ENCODE measurements around the gene EHF.
"Not testable (repeated sequence)": the region's sequence is repeated elsewhere in the genome, so short reads cannot be mapped to it uniquely, and the experiment has no call there.

EHF gene

GRCh38 chr11:34620820-34621792, at the start of gene EHF:
EHF (plus strand) TSS chr11:34621093; CDS start chr11:34642631, 21,538 bp downstream.
- DNase-seq = no peak

- no peak for DNase-seq
Measured at GRCh38 chr11:34573537-34573936, 47.4 kb upstream of the EHF start.

GRCh38 chr11:34575261-34575660, 45.6 kb upstream of the EHF start:
- DNase-seq = no peak

- no peak for DNase-seq
Measured at GRCh38 chr11:34575671-34576070, 45.2 kb upstream of the EHF start.

GRCh38 chr11:34576331-34576730, 44.6 kb upstream of the EHF start:
- no peak for DNase-seq

GRCh38 chr11:34583818-34584217, 37.1 kb upstream of the EHF start:
- DNase-seq = no peak

- DNase-seq = no peak
Measured at GRCh38 chr11:34585304-34585734, 35.6 kb upstream of the EHF start.

GRCh38 chr11:34585735-34586487, 35.0 kb upstream of the EHF start:
- no peak for DNase-seq

GRCh38 chr11:34586488-34587281, 34.2 kb upstream of the EHF start:
- no peak for DNase-seq

- DNase-seq = no peak
Measured at GRCh38 chr11:34587282-34587677, 33.6 kb upstream of the EHF start.

GRCh38 chr11:34588023-34588422, 32.9 kb upstream of the EHF start:
- DNase-seq = no peak

- no peak for DNase-seq
Measured at GRCh38 chr11:34588701-34589100, 32.2 kb upstream of the EHF start.

- not testable (repeated sequence) for DNase-seq
Measured at GRCh38 chr11:34589177-34589576, 31.7 kb upstream of the EHF start.

GRCh38 chr11:34593085-34593484, 27.8 kb upstream of the EHF start:
- DNase-seq = no peak

- DNase-seq = no peak
Measured at GRCh38 chr11:34594603-34595002, 26.3 kb upstream of the EHF start.

- DNase-seq = no peak
Measured at GRCh38 chr11:34595391-34595790, 25.5 kb upstream of the EHF start.

GRCh38 chr11:34595960-34596644, 24.8 kb upstream of the EHF start:
- DNase-seq = no peak

- peak; percentile 42 for DNase-seq
Measured at GRCh38 chr11:34599406-34599945, 21.4 kb upstream of the EHF start.

- DNase-seq = no peak
Measured at GRCh38 chr11:34600339-34601084, 20.4 kb upstream of the EHF start.

GRCh38 chr11:34601085-34601444, 19.8 kb upstream of the EHF start:
- DNase-seq = no peak

- no peak for DNase-seq
Measured at GRCh38 chr11:34601609-34602008, 19.3 kb upstream of the EHF start.

Measured in amniotic stem cell (primary cell).